ENCODE measurements around the gene OPHN1.

GRCh38 chrX:68376373-68376772, 56.9 kb downstream of the OPHN1 start:
- TF ChIP-seq CTCF (IDR thresholded peaks at IDR 0.05) (no peak), POLR2A (IDR thresholded peaks at IDR 0.05) (no peak)
